H1 (cell line): Measurements from ENCODE around the gene TFCP2. TPM values are rescaled to one million over a fixed set of nuclear protein-coding genes. Genes with fewer than 3 reads are reported as not detected.

Experiments
- CTCF ChIA-PET: fragments of 300-600 bp; sonication (Branson Sonifier 250); formaldehyde crosslinking; loops from one replicate; lab custom pipeline; 2021; ENCODE audit not compliant: partially characterized antibody; lab: Charles Lee
- POLR2A ChIA-PET: fragments of 300-600 bp; sonication (Branson Sonifier 250); formaldehyde crosslinking; loops from one replicate; lab custom pipeline; 2021; ENCODE audit warnings: inconsistent platforms; ENCODE audit not compliant: partially characterized antibody; lab: Charles Lee
- DNase-seq, 2 experiments: peaks; one replicate each; pipeline versions ENCODE4 v3.0.0 to v3.0.0-alpha.2; 2010 to 2022; ENCODE audit warnings: low spot score in 2 of 2, low read depth in 1 of 2, mixed read lengths in 1 of 2
- FAIRE-seq: peaks from 2 replicates; lab custom pipeline; 2011; peaks lifted over from hg19 to GRCh38; lab: Jason Lieb, UNC
- H2AFZ ChIP-seq: 2 replicates; pipeline ENCODE4 v1.8.1; 2012; ENCODE audit warnings: low read length, inconsistent platforms
- H2AK5ac ChIP-seq: 2 replicates; pipeline ENCODE4 v1.6.1; 2013; ENCODE audit warnings: low read depth, low read length
- H2BK120ac ChIP-seq: replicated peaks from 2 replicates; pipeline ENCODE3; 2013; ENCODE audit warnings: low read depth, low read length, inconsistent platforms
- H2BK12ac ChIP-seq: 2 replicates; pipeline ENCODE4 v1.6.1; 2013; ENCODE audit warnings: low read depth, low read length
- H2BK15ac ChIP-seq: 2 replicates; pipeline ENCODE4 v1.6.1; 2013; ENCODE audit warnings: low read length
- H2BK20ac ChIP-seq: 2 replicates; pipeline ENCODE4 v1.6.1; 2013; ENCODE audit warnings: low read length
- H2BK5ac ChIP-seq: 2 replicates; pipeline ENCODE4 v1.6.1; 2013; ENCODE audit warnings: low read depth, low read length
- H3K14ac ChIP-seq: 2 replicates; pipeline ENCODE4 v1.6.1; 2013; ENCODE audit warnings: inconsistent platforms; ENCODE audit not compliant: insufficient read length
- H3K18ac ChIP-seq: 2 replicates; pipeline ENCODE4 v1.6.1; 2013; ENCODE audit warnings: low read length; ENCODE audit errors: extremely low read depth
- H3K23ac ChIP-seq: 2 replicates; pipeline ENCODE4 v1.6.1; 2013; ENCODE audit warnings: inconsistent platforms; ENCODE audit not compliant: insufficient read length
- H3K23me2 ChIP-seq: 2 replicates; pipeline ENCODE4 v1.6.1; 2013; ENCODE audit warnings: low read depth, low read length
- H3K27ac ChIP-seq: 2 replicates; pipeline ENCODE4 v1.6.1; 2011; ENCODE audit warnings: low read depth, low read length, inconsistent platforms
- H3K27me3 ChIP-seq, 4 experiments: replicated peaks in 1 of 4; 1 replicate in 1 of 4; 2 replicates in 3 of 4; pipeline versions ENCODE4 v1.6.1 to v1.8.1; 2011 to 2013; ENCODE audit warnings: low read length in 3 of 4, mild to moderate bottlenecking in 3 of 4, inconsistent platforms in 2 of 4, mixed read lengths in 2 of 4, moderate library complexity in 1 of 4; ENCODE audit not compliant: control insufficient read depth in 3 of 4, insufficient read depth in 3 of 4; ENCODE audit errors: extremely low read depth in 1 of 4
- H3K36me3 ChIP-seq, 4 experiments: 2 replicates each; pipeline versions ENCODE4 v1.6.1 to v1.8.1; 2011 to 2013; ENCODE audit warnings: mild to moderate bottlenecking in 4 of 4, low read length in 3 of 4, moderate library complexity in 2 of 4, control low read depth in 1 of 4, inconsistent platforms in 1 of 4; ENCODE audit not compliant: insufficient read depth in 4 of 4, control insufficient read depth in 2 of 4
- H3K4ac ChIP-seq: replicated peaks from 2 replicates; pipeline ENCODE3; 2013; ENCODE audit warnings: low read length, low read depth, mixed read lengths, inconsistent platforms; ENCODE audit not compliant: insufficient read length
- H3K4me1 ChIP-seq, 4 experiments: replicated peaks in 1 of 4; 1 replicate in 1 of 4; 2 replicates in 3 of 4; pipeline versions ENCODE4 v1.6.1 to v1.8.1; 2011 to 2013; ENCODE audit warnings: low read length in 3 of 4, inconsistent platforms in 2 of 4, mixed read lengths in 1 of 4; ENCODE audit not compliant: insufficient read depth in 4 of 4, control insufficient read depth in 3 of 4
- H3K4me2 ChIP-seq, 2 experiments: 2 replicates each; pipeline versions ENCODE4 v1.6.1 to v1.8.1; 2011 to 2013; ENCODE audit warnings: low read depth in 2 of 2, low read length in 2 of 2, control low read depth in 1 of 2, inconsistent platforms in 1 of 2, mild to moderate bottlenecking in 1 of 2; ENCODE audit not compliant: insufficient read depth in 1 of 2
- H3K4me3 ChIP-seq, 4 experiments: fragments of 200-600, 300-600 bp in 1 of 4; sonication (generic), shearing (Covaris generic), sonication (Bioruptor Twin) in 1 of 4; 2 replicates each; pipeline versions ENCODE4 v1.5.1 to v1.8.1; 2011 to 2016; ENCODE audit warnings: low read length in 4 of 4, low read depth in 3 of 4, control low read depth in 2 of 4, inconsistent platforms in 2 of 4, mild to moderate bottlenecking in 2 of 4, mixed read lengths in 1 of 4, moderate library complexity in 1 of 4; ENCODE audit not compliant: insufficient read depth in 2 of 4; ENCODE audit errors: extremely low read depth in 1 of 4
- H3K56ac ChIP-seq: replicated peaks from 2 replicates; pipeline ENCODE3; 2013; ENCODE audit warnings: low read depth, mild to moderate bottlenecking, mixed read lengths, low read length, inconsistent platforms; ENCODE audit not compliant: insufficient read length
- H3K79me1 ChIP-seq: 2 replicates; pipeline ENCODE4 v1.6.1; 2013; ENCODE audit warnings: low read depth, low read length, control low read depth
- H3K79me2 ChIP-seq, 2 experiments: 2 replicates each; pipeline versions ENCODE4 v1.6.1 to v1.8.1; 2012 to 2013; ENCODE audit warnings: low read length in 2 of 2, mild to moderate bottlenecking in 2 of 2, inconsistent platforms in 1 of 2; ENCODE audit not compliant: insufficient read depth in 2 of 2, control insufficient read depth in 1 of 2
- H3K9ac ChIP-seq, 4 experiments: replicated peaks in 1 of 4; 1 replicate in 1 of 4; 2 replicates in 3 of 4; pipeline versions ENCODE4 v1.6.1 to v1.8.1; 2011 to 2013; ENCODE audit warnings: low read depth in 3 of 4, low read length in 3 of 4, control low read depth in 2 of 4, mild to moderate bottlenecking in 2 of 4, moderate library complexity in 2 of 4, inconsistent platforms in 1 of 4; ENCODE audit errors: extremely low read depth in 1 of 4
- H3K9me3 ChIP-seq, 2 experiments: 2 replicates each; pipeline versions ENCODE4 v1.6.1 to v1.8.1; 2012 to 2013; ENCODE audit warnings: mild to moderate bottlenecking in 2 of 2, moderate library complexity in 2 of 2, control low read depth in 1 of 2, inconsistent platforms in 1 of 2, low read depth in 1 of 2, low read length in 1 of 2, mixed read lengths in 1 of 2; ENCODE audit not compliant: insufficient read depth in 2 of 2
- H4K20me1 ChIP-seq, 2 experiments: replicated peaks in 1 of 2; 2 replicates each; pipeline versions ENCODE3 to v1.8.1; 2011 to 2013; ENCODE audit warnings: inconsistent platforms in 2 of 2, low read length in 2 of 2, mild to moderate bottlenecking in 1 of 2; ENCODE audit not compliant: insufficient read depth in 2 of 2, control insufficient read depth in 1 of 2
- H4K5ac ChIP-seq: 2 replicates; pipeline ENCODE4 v1.6.1; 2013; ENCODE audit warnings: low read length, low read depth, mixed read lengths, inconsistent platforms; ENCODE audit not compliant: insufficient read length
- H4K8ac ChIP-seq: 2 replicates; pipeline ENCODE4 v1.8.0; 2013; ENCODE audit warnings: mild to moderate bottlenecking, moderate library complexity, low read length, inconsistent platforms; ENCODE audit not compliant: insufficient read depth; ENCODE audit errors: extremely low read depth
- H4K91ac ChIP-seq: replicated peaks from 2 replicates; pipeline ENCODE3; 2013; ENCODE audit warnings: low read length, mixed read lengths, inconsistent platforms; ENCODE audit not compliant: insufficient read length
- ATF2 ChIP-seq: IDR thresholded peaks from 2 replicates; pipeline ENCODE4 v1.6.1; 2012; ENCODE audit warnings: low read length, inconsistent platforms
- CBX5 ChIP-seq: fragments of 300-800, 300-1000 bp; sonication (generic); IDR thresholded peaks from 2 replicates; pipeline ENCODE4 v1.7.1; 2016; ENCODE audit warnings: antibody characterized with exemption, low read length, low read depth
- CHD1 ChIP-seq: IDR thresholded peaks from 2 replicates; pipeline ENCODE4 v1.6.1; 2012; ENCODE audit warnings: low read depth, low read length, improper control_type of control experiment
- EGR1 ChIP-seq: IDR thresholded peaks from 2 replicates; pipeline ENCODE4 v1.6.1; 2011; ENCODE audit warnings: low read depth, low read length, borderline replicate concordance
- JUN ChIP-seq: IDR thresholded peaks from 2 replicates; pipeline ENCODE4 v1.6.1; 2011; ENCODE audit warnings: low read depth, mild to moderate bottlenecking, improper control_type of control experiment, low read length
- MAX ChIP-seq: IDR thresholded peaks from 2 replicates; pipeline ENCODE4 v1.6.1; 2012; ENCODE audit warnings: inconsistent platforms
- PHF8 ChIP-seq: fragments of 200-600 bp; sonication (generic); conservative IDR thresholded peaks from 2 replicates; pipeline ENCODE4 v1.7.1; 2012; ENCODE audit warnings: low read depth, mild to moderate bottlenecking, inconsistent platforms, low read length, moderate library complexity
- SRF ChIP-seq: IDR thresholded peaks from 2 replicates; pipeline ENCODE4 v1.6.1; 2011; ENCODE audit warnings: mild to moderate bottlenecking, low read depth, low read length, moderate library complexity
- TAF1 ChIP-seq: IDR thresholded peaks from 2 replicates; pipeline ENCODE4 v1.6.1; 2011; ENCODE audit warnings: mild to moderate bottlenecking, low read depth, low read length
- WGBS, 2 experiments: shearing (Covaris generic) in 1 of 2; methylation state at CpG; one replicate each; pipeline versions ENCODE4 v1.1.6 to v1.1.7; 2013 to 2015; ENCODE audit warnings: low lambda C conversion rate in 2 of 2, mixed read lengths in 2 of 2, inconsistent platforms in 1 of 2, low coverage in 1 of 2, missing lambda C conversion rate in 1 of 2; ENCODE audit not compliant: insufficient replicate concordance in 2 of 2, insufficient coverage in 1 of 2, insufficient read length in 1 of 2; ENCODE audit errors: extremely low coverage in 1 of 2, missing lambda C conversion rate in 1 of 2; 5-methylcytosine and 5-hydroxymethylcytosine counted together
- polyA plus RNA-seq, 7 experiments: library from polyadenylated mRNA; depleted of rRNA in 3 of 7; stranded (reverse) in 5 of 7; unstranded in 2 of 7; fragments of >200 nt in 5 of 7; fragments of 200-250 nt in 2 of 7; gene quantifications; 1 replicate in 5 of 7; 2 replicates in 1 of 7; 4 replicates in 1 of 7; pipeline versions ENCODE4 v1.2.1 to v1.2.3, GENCODE V29; 2011 to 2013; ENCODE audit warnings: missing spikeins in 2 of 7, mixed read lengths in 2 of 7
- total RNA-seq: library from RNA; stranded (reverse); fragmentation: NEBNext Ultra II Directional; extraction: Animal tissue kit (Norgen Biotek cat#: 25700); gene quantifications from 2 replicates; pipeline ENCODE4 v1.2.1, GENCODE V29; 2021

The TFCP2 gene
- total and polyA plus RNA-seq, 2 of the 8 experiments (the other 6 are each of a cell fraction or from before 2014, with no cell fraction given) = 19.8 to 49.2 TPM

GRCh38 chr12:51198568-51199365 lies 25.8 kb upstream of the TFCP2 start:
- Histone ChIP-seq H3K9me3 (no peaks in the 10 kb centered on the region), H3K18ac (no peak overlapping the region), H3K4me3 (no peak overlapping the region), H2AFZ (no peak overlapping the region), H3K79me1 (no peaks in the 10 kb centered on the region), H2BK20ac (no peak overlapping the region), H4K5ac (no peak overlapping the region), H3K14ac (no peak overlapping the region), H3K4ac (no peak overlapping the region), H2BK5ac (no peak overlapping the region), H4K91ac (no peak overlapping the region), H3K27me3 (no peaks in the 10 kb centered on the region), H2BK15ac (no peak overlapping the region), H3K56ac (no peak overlapping the region), H3K27ac (no peak overlapping the region), H3K9ac (no peak overlapping the region), H4K20me1 (no peaks in the 10 kb centered on the region), H3K36me3 (no peaks in the 10 kb centered on the region), H3K4me2 (no peak overlapping the region), H3K23me2 (no peaks in the 10 kb centered on the region), H3K79me2 (no peaks in the 10 kb centered on the region), H2BK120ac (no peak overlapping the region), H2AK5ac (no peak overlapping the region), H3K23ac (no peak overlapping the region), H4K8ac (no peak overlapping the region; the same call in 1 of the 2 replicates), H2BK12ac (no peak overlapping the region), H3K4me1 (no peaks in the 10 kb centered on the region)
- ChIA-PET POLR2A (interaction anchor here (0.7 to 1.5 kb wide), 6 partner anchors 9 to 116 kb away, joined by 3 to 4 read pairs (median 3); partner anchors contain the start of gene POU6F1), CTCF (interaction anchor here (1.5 to 2.5 kb wide), 4 partner anchors 9 to 142 kb away, joined by 3 to 8 read pairs (median 6); partner anchors contain the start of gene POU6F1)
- DNase-seq = no peak
- WGBS, 2 experiments = 92% methylated on average over 14 of the region's 16 CpGs; no CpG with 5 or more reads in 1 of the 2 experiments
- FAIRE-seq = no peak
- TF ChIP-seq PHF8 = no peak
- TF ChIP-seq EGR1 = no peak
- TF ChIP-seq JUN = no peak
- no peak for TF ChIP-seq ATF2
- TF ChIP-seq CBX5 = no peak
- TF ChIP-seq CHD1 = no peak
- no peak for TF ChIP-seq MAX
- no peak for TF ChIP-seq SRF
- TF ChIP-seq TAF1 = no peak
